ENCODE data around the gene CD99. TPM values are rescaled to one million over a fixed set of nuclear protein-coding genes. Genes with fewer than 3 reads are reported as not detected.
"Not testable (repeated sequence)": the region's sequence is repeated elsewhere in the genome, so short reads cannot be mapped to it uniquely, and the experiment has no call there.

CD99 gene
- total and polyA plus RNA-seq, 2 donors (not counting 3 experiments of a cell fraction or from before 2014, with no cell fraction given) = 364 to 654 TPM

DNA sequence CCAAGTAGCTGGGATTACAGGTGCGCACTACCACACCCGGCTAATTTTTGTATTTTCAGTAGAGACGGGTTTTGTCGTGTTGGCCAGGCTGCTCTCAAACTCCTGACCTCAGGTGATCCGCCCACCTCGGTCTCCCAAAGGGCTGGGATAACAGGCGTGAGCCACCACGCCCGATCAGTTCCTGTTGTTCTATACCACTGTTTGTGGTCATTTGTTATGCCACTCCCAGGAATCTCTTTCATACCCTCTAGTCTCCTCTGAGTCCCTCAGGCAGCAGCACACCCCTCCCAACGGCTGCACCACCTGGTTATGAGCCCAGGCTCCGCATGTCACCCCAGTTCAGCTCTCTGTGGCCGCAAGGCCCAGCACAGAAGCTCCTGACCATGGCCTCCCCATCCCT lies 17.5 kb upstream of the CD99 start:
- Histone ChIP-seq H3K27me3 (ENCODE audit: control insufficient read depth in 2 of 2, insufficient read depth in 2 of 2, low read length in 2 of 2) (no peaks in the 10 kb centered on the region), H3K9me1 (replicated peaks; ENCODE audit: control insufficient read depth, extremely low read depth, insufficient read depth, low read length) (no peaks in the 10 kb centered on the region), H3K36me3 (ENCODE audit: control insufficient read depth in 2 of 2, extremely low read depth in 1 of 2, insufficient read depth in 2 of 2, low read length in 2 of 2) (no peaks in the 10 kb centered on the region), H2AFZ (ENCODE audit: low read depth, low read length) (no peak overlapping the region), H3K79me2 (ENCODE audit: control insufficient read depth, insufficient read depth, low read length) (no peaks in the 10 kb centered on the region), H4K20me1 (replicated peaks; ENCODE audit: control insufficient read depth, extremely low read depth, insufficient read depth, low read length) (no peaks in the 10 kb centered on the region), H3K4me1 (ENCODE audit: control insufficient read depth, extremely low read depth, insufficient read depth, low read length) (peaks cover 10% of the 10 kb centered on the region), H3K9me3 (replicated peaks; ENCODE audit: control insufficient read depth, insufficient read depth, low read length) (no peaks in the 10 kb centered on the region), H3K27ac (ENCODE audit: insufficient read depth, low read depth, low read length) (no peak overlapping the region), H3K4me3 (replicated peaks in 1 of 3; ENCODE audit: insufficient read depth in 1 of 3, low read depth in 1 of 3, low read length in 3 of 3) (no peak overlapping the region), H3K4me2 (ENCODE audit: insufficient read depth, low read length) (no peak overlapping the region), H3K9ac (replicated peaks; ENCODE audit: extremely low read depth, insufficient read depth, low read length) (no peak overlapping the region)
- DNase-seq (ENCODE audit: low read depth, low spot score) (no peak), FAIRE-seq (no peak)
- BruUV-seq (replicated peaks) = no TSS peak
- ChIA-PET POLR2A (no interaction called here), CTCF (no interaction called here)
- intact Hi-C loops (cut with micrococcal nuclease) = no loop called here
- dilution Hi-C loops (cut with MboI; ENCODE audit: extremely low pct_ligation_motif_present, low sequenced_read_pairs) = no loop called here
- TF ChIP-seq MYC (IDR thresholded peaks at IDR 0.05; ENCODE audit: low read depth, low read length) (no peak), POLR2AphosphoS5 (IDR thresholded peaks at IDR 0.05; ENCODE audit: insufficient read depth, low read depth, low read length) (no peak), FOS (IDR thresholded peaks at IDR 0.05; ENCODE audit: borderline replicate concordance, insufficient read depth, low read length) (no peak), EZH2 (IDR thresholded peaks at IDR 0.05; ENCODE audit: borderline replicate concordance, low read depth, low read length, severe bottlenecking) (no peak), GATA2 (IDR thresholded peaks at IDR 0.05; ENCODE audit: insufficient read depth, insufficient read length, low read depth, low read length) (no peak), POLR2A (IDR thresholded peaks at IDR 0.05; ENCODE audit: low read depth, low read length) (no peak), JUN (IDR thresholded peaks at IDR 0.05; ENCODE audit: borderline replicate concordance, insufficient read depth, insufficient read length, low read depth) (no peak)
- TF ChIP-seq, protein P1, sequence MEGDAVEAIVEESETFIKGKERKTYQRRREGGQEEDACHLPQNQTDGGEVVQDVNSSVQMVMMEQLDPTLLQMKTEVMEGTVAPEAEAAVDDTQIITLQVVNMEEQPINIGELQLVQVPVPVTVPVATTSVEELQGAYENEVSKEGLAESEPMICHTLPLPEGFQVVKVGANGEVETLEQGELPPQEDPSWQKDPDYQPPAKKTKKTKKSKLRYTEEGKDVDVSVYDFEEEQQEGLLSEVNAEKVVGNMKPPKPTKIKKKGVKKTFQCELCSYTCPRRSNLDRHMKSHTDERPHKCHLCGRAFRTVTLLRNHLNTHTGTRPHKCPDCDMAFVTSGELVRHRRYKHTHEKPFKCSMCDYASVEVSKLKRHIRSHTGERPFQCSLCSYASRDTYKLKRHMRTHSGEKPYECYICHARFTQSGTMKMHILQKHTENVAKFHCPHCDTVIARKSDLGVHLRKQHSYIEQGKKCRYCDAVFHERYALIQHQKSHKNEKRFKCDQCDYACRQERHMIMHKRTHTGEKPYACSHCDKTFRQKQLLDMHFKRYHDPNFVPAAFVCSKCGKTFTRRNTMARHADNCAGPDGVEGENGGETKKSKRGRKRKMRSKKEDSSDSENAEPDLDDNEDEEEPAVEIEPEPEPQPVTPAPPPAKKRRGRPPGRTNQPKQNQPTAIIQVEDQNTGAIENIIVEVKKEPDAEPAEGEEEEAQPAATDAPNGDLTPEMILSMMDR (IDR thresholded peaks at IDR 0.05; ENCODE audit: extremely low read depth in 1 of 2, insufficient read depth in 1 of 2, low read depth in 1 of 2, low read length in 2 of 2) = no peak
- TF ChIP-seq, protein P2, sequence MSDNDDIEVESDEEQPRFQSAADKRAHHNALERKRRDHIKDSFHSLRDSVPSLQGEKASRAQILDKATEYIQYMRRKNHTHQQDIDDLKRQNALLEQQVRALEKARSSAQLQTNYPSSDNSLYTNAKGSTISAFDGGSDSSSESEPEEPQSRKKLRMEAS (IDR thresholded peaks at IDR 0.05; ENCODE audit: insufficient read depth, insufficient read length) = no peak

DNA sequence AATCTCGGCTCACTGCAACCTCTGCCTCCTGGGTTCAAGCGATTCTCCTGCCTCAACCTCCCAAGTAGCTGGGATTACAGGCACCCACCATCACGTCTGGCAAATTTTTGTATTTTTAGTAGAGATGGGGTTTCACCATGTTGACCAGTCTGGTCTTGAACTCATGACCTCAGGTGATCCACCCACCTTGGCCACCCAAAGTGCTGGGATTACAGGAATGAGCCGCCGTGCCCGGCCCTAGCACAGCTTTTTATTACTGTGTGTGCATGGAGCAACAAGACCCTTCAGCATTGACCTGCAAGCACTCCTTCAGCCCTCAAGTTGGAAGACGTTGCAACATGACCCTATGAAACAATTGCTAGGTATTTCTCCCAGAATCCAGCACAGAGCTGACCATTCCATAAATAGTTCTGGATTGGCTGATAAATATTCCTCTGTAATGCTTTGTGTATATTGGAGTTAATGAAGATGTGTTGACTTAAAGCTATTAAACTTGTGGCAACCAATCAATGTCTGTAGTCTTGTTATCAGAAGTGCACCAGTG lies 15.4 kb upstream of the CD99 start:
- FAIRE-seq, CTCF ChIA-PET: not testable (repeated sequence)
- H3K4me1 ChIP-seq (ENCODE audit: control insufficient read depth, extremely low read depth, insufficient read depth, low read length) = peaks cover 10% of the 10 kb centered on the region

More for the DNA sequence above, 15.4 kb upstream of the CD99 start:
- dilution Hi-C loops (cut with MboI; ENCODE audit: extremely low pct_ligation_motif_present, low sequenced_read_pairs); POLR2A ChIA-PET; H3K4me3 ChIP-seq (replicated peaks in 1 of 3; ENCODE audit: insufficient read depth in 1 of 3, low read depth in 1 of 3, low read length in 3 of 3); H4K20me1 ChIP-seq (replicated peaks; ENCODE audit: control insufficient read depth, extremely low read depth, insufficient read depth, low read length); H3K27ac ChIP-seq (ENCODE audit: insufficient read depth, low read depth, low read length); H3K27me3 ChIP-seq (ENCODE audit: control insufficient read depth in 2 of 2, insufficient read depth in 2 of 2, low read length in 2 of 2); BruUV-seq (replicated peaks); H2AFZ ChIP-seq (ENCODE audit: low read depth, low read length); H3K9me3 ChIP-seq (replicated peaks; ENCODE audit: control insufficient read depth, insufficient read depth, low read length); DNase-seq (ENCODE audit: low read depth, low spot score); H3K36me3 ChIP-seq (ENCODE audit: control insufficient read depth in 2 of 2, extremely low read depth in 1 of 2, insufficient read depth in 2 of 2, low read length in 2 of 2); H3K4me2 ChIP-seq (ENCODE audit: insufficient read depth, low read length); H3K9ac ChIP-seq (replicated peaks; ENCODE audit: extremely low read depth, insufficient read depth, low read length); H3K79me2 ChIP-seq (ENCODE audit: control insufficient read depth, insufficient read depth, low read length); H3K9me1 ChIP-seq (replicated peaks; ENCODE audit: control insufficient read depth, extremely low read depth, insufficient read depth, low read length): not testable (repeated sequence)
- intact Hi-C loops (cut with micrococcal nuclease) = loop anchor here (2.0 kb wide), 1 partner anchor 15 kb away; the partner anchor contains the start of gene CD99

All from endothelial cell of umbilical vein (primary cell).